Measurements from ENCODE around the gene ALG14. TPM values are rescaled to one million over a fixed set of nuclear protein-coding genes. Genes with fewer than 3 reads are reported as not detected.

Gene ALG14
- total RNA-seq, 4 donors from 2014 or later, result 0.62 to 1.2 (median 0.79) TPM

DNA sequence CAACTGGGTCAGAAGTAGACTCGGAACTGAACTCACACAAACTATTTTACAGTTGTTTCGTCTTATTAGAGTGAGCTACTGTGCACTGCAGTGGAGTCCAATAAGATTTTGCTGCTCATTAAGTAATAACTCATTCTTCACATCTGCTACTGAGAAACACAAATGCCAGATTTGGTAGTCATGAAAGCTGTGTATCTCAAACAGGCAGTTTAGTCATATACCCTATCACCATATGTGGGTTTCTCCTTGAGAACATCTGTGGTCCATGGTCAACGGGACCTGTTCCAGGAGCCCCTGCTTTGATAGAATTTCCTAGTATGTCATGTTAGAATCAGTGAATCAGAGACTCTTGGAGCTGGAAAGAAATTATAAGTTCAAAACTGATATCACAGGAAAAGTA lies 60.4 kb downstream of the ALG14 start:
- Histone ChIP-seq H3K4me1 (peaks cover 0 to 33% (median 8%) of the 10 kb centered on the region in 3 donors), H3K27ac (no peak overlapping the region), H3K9me3 (no peaks in the 10 kb centered on the region), H3K36me3 (no peaks in the 10 kb centered on the region), H3K4me3 (no peak overlapping the region), H3K27me3 (no peaks in the 10 kb centered on the region)
- WGBS, 2 donors (ENCODE audit: low coverage in 1 of 2), result 54 to 84% methylated on average over 2 to 3 of the region's 3 CpGs
- ATAC-seq, result no peak
- TF ChIP-seq POLR2A (IDR thresholded peaks at IDR 0.05) (no peak), EP300 (IDR thresholded peaks at IDR 0.05) (no peak), POLR2AphosphoS5 (IDR thresholded peaks at IDR 0.05) (no peak)
- TF ChIP-seq, protein P1, sequence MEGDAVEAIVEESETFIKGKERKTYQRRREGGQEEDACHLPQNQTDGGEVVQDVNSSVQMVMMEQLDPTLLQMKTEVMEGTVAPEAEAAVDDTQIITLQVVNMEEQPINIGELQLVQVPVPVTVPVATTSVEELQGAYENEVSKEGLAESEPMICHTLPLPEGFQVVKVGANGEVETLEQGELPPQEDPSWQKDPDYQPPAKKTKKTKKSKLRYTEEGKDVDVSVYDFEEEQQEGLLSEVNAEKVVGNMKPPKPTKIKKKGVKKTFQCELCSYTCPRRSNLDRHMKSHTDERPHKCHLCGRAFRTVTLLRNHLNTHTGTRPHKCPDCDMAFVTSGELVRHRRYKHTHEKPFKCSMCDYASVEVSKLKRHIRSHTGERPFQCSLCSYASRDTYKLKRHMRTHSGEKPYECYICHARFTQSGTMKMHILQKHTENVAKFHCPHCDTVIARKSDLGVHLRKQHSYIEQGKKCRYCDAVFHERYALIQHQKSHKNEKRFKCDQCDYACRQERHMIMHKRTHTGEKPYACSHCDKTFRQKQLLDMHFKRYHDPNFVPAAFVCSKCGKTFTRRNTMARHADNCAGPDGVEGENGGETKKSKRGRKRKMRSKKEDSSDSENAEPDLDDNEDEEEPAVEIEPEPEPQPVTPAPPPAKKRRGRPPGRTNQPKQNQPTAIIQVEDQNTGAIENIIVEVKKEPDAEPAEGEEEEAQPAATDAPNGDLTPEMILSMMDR (IDR thresholded peaks at IDR 0.05), result no peak

DNA sequence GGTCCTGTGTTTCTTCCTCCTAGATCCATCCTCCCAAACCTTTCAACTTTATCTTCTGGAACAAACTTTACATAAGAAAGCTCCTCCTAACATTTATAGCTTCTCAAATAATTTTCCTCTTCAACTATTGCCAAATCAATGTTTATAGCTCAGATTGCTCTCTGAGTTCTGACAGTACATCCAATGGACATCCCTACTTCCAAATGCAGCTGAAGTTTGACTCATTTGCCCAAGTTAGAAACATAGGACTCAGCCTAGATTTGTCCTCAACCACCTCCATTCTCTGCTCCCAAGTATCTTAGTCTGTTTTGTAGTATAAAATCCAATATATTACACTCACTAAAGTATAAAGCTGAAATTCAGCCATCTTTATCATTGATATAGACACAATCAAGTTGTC lies 62.6 kb downstream of the ALG14 start:
- Histone ChIP-seq H3K4me1 (peaks cover 0 to 24% (median 3%) of the 10 kb centered on the region in 3 donors), H3K4me3 (no peak overlapping the region), H3K9me3 (no peaks in the 10 kb centered on the region), H3K27ac (no peak overlapping the region), H3K36me3 (no peaks in the 10 kb centered on the region), H3K27me3 (no peaks in the 10 kb centered on the region)
- ATAC-seq, result no peak
- TF ChIP-seq POLR2AphosphoS5 (IDR thresholded peaks at IDR 0.05) (no peak), EP300 (IDR thresholded peaks at IDR 0.05) (no peak), POLR2A (IDR thresholded peaks at IDR 0.05) (no peak)
- TF ChIP-seq, protein P1 (IDR thresholded peaks at IDR 0.05), result no peak

DNA sequence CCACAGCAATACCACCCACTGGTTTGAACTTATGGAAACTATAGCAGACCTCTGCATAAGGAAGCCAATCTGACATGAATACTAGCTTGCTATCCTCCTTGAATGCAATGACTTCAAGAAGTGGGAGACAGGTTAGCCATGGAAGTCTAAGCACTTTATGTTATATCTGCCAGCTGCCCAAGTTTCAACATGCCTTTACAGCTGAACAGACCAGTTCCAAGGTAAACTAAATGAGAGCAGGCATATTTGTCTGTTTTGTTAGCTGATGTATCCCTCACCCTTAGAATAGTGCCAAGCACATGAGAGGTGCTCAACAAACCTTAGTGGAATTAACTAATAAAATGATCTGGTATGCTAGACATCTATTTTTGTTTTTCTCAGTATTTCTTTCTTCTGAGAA lies 65.1 kb downstream of the ALG14 start:
- H3K36me3 ChIP-seq, result no peaks in the 10 kb centered on the region
- H3K27ac ChIP-seq, result no peak overlapping the region
- ATAC-seq, result no peak
- H3K27me3 ChIP-seq, result no peaks in the 10 kb centered on the region
- H3K4me3 ChIP-seq, result no peak overlapping the region
- peaks cover 0 to 10% (median 5%) of the 10 kb centered on the region in 3 donors for H3K4me1 ChIP-seq
- TF ChIP-seq, protein P1 (IDR thresholded peaks at IDR 0.05), result no peak
- no peak for TF ChIP-seq POLR2AphosphoS5 (IDR thresholded peaks at IDR 0.05)
- TF ChIP-seq POLR2A (IDR thresholded peaks at IDR 0.05), result no peak
- no peak for TF ChIP-seq EP300 (IDR thresholded peaks at IDR 0.05)
- no peaks in the 10 kb centered on the region for H3K9me3 ChIP-seq

DNA sequence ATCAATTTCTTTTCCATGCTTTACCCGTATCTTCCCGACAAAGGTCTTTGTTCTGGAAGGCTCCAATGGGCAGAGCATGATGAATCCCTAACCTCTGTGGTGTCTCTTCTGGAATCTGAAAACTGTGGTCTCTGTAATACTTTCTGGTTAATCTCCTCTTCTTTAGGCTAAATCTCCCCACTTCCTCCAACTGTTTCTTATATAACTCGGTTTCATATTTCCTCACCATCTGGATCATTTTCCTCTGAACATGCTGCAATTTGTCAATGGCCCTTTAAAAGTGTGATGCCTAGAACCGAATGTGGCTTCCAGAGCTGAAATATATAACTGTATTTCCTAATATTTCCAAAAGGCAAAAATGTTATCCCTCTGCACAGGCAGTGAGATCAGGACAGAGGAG lies 66.1 kb downstream of the ALG14 start:
- no peak overlapping the region for H3K4me3 ChIP-seq
- TF ChIP-seq EP300 (IDR thresholded peaks at IDR 0.05) (no peak), POLR2AphosphoS5 (IDR thresholded peaks at IDR 0.05) (no peak), POLR2A (IDR thresholded peaks at IDR 0.05) (no peak)
- TF ChIP-seq, protein P1 (IDR thresholded peaks at IDR 0.05), result no peak
- 55 to 73% methylated on average over 4 of the region's 4 CpGs for WGBS, 2 donors (ENCODE audit: low coverage in 1 of 2)
- ATAC-seq, result no peak
- H3K4me1 ChIP-seq, result peaks cover 0 to 20% (median 13%) of the 10 kb centered on the region in 3 donors
- no peaks in the 10 kb centered on the region for H3K36me3 ChIP-seq
- no peaks in the 10 kb centered on the region for H3K27me3 ChIP-seq
- no peak overlapping the region for H3K27ac ChIP-seq
- H3K9me3 ChIP-seq, result no peaks in the 10 kb centered on the region

DNA sequence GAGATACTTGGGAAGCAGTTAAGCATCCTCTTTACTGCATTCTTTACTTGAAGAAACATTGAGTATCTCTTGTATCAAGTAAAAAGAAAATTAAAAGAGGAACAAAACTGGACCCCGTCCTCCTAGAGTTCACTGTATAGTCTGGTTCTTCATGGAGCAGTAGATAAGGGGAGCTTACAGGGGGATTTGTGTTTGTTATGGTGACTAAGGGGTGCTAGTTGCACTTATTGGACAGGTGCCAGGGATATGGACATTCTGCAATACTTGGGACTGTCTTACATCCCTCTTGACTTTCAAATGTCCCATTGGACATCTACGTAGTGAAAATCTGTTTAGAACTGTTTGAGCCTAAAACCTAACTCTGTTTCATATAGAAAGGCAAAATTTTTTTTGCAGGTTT lies 67.2 kb downstream of the ALG14 start:
- no peaks in the 10 kb centered on the region for H3K9me3 ChIP-seq
- ATAC-seq, result no peak
- H3K4me3 ChIP-seq, result no peak overlapping the region

More for the DNA sequence above, 67.2 kb downstream of the ALG14 start:
- WGBS, 2 donors (ENCODE audit: low coverage in 1 of 2), result 65 to 93% methylated on average over 1 to 2 of the region's 2 CpGs
- Histone ChIP-seq H3K27me3 (no peaks in the 10 kb centered on the region), H3K27ac (no peak overlapping the region), H3K36me3 (no peaks in the 10 kb centered on the region), H3K4me1 (peaks cover 0 to 29% (median 13%) of the 10 kb centered on the region in 3 donors)
- TF ChIP-seq EP300 (IDR thresholded peaks at IDR 0.05), result no peak
- TF ChIP-seq POLR2AphosphoS5 (IDR thresholded peaks at IDR 0.05), result no peak
- no peak for TF ChIP-seq POLR2A (IDR thresholded peaks at IDR 0.05)
- TF ChIP-seq, protein P1 (IDR thresholded peaks at IDR 0.05), result no peak
